Measurements from ENCODE around the gene LAMC3. TPM values are rescaled to one million over a fixed set of nuclear protein-coding genes. Genes with fewer than 3 reads are reported as not detected.
"Not testable (repeated sequence)": the region's sequence is repeated elsewhere in the genome, so short reads cannot be mapped to it uniquely, and the experiment has no call there.

The LAMC3 gene
- total RNA-seq, 1 donor from 2014 or later: 0.05 TPM

DNA sequence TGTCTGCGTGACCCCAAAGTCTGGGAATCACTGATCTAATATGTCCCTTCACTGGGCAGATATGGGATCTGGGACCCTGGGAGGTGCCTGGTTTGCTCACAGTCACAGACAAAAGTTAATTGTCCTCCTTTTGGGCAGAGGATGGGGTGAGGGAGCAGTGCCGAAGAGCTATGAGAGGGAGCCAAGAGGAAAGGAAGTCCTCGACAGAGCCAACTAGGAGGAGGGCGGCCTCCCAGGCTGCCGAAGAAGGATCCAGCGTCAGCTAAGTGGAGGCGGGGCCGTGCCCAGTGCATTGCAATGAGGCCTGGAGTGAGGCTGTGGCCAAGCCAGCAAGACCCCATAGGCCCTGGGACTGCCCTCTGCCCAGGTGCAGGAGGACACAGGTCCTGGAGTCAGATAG, 98.8 kb downstream of the LAMC3 start:
- H3K27me3 Mint-ChIP-seq (ENCODE audit: insufficient read depth): peaks cover 3% of the 10 kb centered on the region
- intact Hi-C loops (cut with micrococcal nuclease): no loop called here

GRCh38 chr9:131111186-131111853, 102.3 kb downstream of the LAMC3 start:
- Mint-ChIP-seq H3K27ac (no peak overlapping the region), H3K9me3 (no peaks in the 10 kb centered on the region), H3K36me3 (ENCODE audit: low read depth) (no peaks in the 10 kb centered on the region), H3K27me3 (ENCODE audit: insufficient read depth) (peaks cover 2% of the 10 kb centered on the region), H3K4me3 (no peak overlapping the region), H3K4me1 (ENCODE audit: low read depth) (no peaks in the 10 kb centered on the region)
- intact Hi-C loops (cut with micrococcal nuclease): no loop called here
- DNase-seq (ENCODE audit: low spot score): no peak

More for the DNA sequence above, 98.8 kb downstream of the LAMC3 start:
- H3K4me1 Mint-ChIP-seq (ENCODE audit: low read depth): no peaks in the 10 kb centered on the region
- no peak overlapping the region for H3K27ac Mint-ChIP-seq
- no peaks in the 10 kb centered on the region for H3K36me3 Mint-ChIP-seq (ENCODE audit: low read depth)
- no peak for DNase-seq (ENCODE audit: low spot score)
- no peaks in the 10 kb centered on the region for H3K9me3 Mint-ChIP-seq
- H3K4me3 Mint-ChIP-seq: no peak overlapping the region

GRCh38 chr9:131111854-131112311, 102.9 kb downstream of the LAMC3 start:
- H3K27me3 Mint-ChIP-seq (ENCODE audit: insufficient read depth): peaks cover under 1% of the 10 kb centered on the region
- no peak for DNase-seq (ENCODE audit: low spot score)
- no peak overlapping the region for H3K27ac Mint-ChIP-seq
- no peaks in the 10 kb centered on the region for H3K36me3 Mint-ChIP-seq (ENCODE audit: low read depth)
- no peak overlapping the region for H3K4me3 Mint-ChIP-seq
- intact Hi-C loops (cut with micrococcal nuclease): no loop called here
- H3K9me3 Mint-ChIP-seq: no peaks in the 10 kb centered on the region
- no peaks in the 10 kb centered on the region for H3K4me1 Mint-ChIP-seq (ENCODE audit: low read depth)

DNA sequence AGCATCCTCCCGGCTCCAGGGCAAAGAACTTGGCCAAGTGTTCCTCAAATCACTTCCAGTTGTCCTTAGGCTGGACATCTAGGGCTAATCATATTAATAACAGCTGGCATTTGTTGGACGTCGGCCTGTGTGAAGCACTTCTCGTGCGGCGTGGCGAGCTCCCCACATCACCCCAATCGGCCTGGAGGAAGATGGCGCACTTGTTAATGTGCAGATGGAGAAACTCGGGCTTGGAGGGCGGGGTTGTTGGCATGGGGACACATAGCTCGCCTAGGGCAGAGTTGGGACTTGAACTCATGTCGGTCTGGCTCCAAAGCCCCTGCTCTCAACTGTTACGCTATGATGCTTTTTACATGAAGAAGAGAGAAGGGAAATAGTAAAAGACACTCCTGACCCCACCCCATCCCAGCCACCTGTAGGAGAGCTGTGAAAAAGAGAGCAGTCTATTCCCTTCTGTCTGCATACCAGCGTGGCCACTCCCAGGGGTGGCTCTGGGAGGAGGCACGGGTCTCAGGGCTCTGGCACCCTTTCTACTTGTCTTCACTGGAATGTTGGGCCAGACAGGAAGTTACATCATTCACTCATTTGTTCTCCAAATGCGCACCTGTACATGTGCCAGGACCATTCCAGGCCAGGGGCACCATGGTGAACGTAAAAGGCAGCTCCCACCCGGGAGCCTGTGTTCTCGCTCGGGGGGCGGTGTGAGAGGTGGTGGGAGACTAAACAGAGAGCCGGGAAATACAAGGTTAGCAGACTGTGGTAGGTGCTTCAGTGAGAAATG, 103.6 kb downstream of the LAMC3 start:
- Mint-ChIP-seq H3K4me3 (no peak overlapping the region), H3K27ac (no peak overlapping the region), H3K4me1 (ENCODE audit: low read depth) (no peaks in the 10 kb centered on the region), H3K36me3 (ENCODE audit: low read depth) (no peaks in the 10 kb centered on the region), H3K9me3 (no peaks in the 10 kb centered on the region), H3K27me3 (ENCODE audit: insufficient read depth) (no peaks in the 10 kb centered on the region)
- DNase-seq (ENCODE audit: low spot score): no peak
- intact Hi-C loops (cut with micrococcal nuclease): no loop called here

- Mint-ChIP-seq H3K27me3 (ENCODE audit: insufficient read depth) (peaks cover 3% of the 10 kb centered on the region), H3K27ac (no peak overlapping the region), H3K9me3 (no peaks in the 10 kb centered on the region), H3K36me3 (ENCODE audit: low read depth) (no peaks in the 10 kb centered on the region), H3K4me1 (ENCODE audit: low read depth) (no peaks in the 10 kb centered on the region), H3K4me3 (no peak overlapping the region)
- no peak for DNase-seq (ENCODE audit: low spot score)
- intact Hi-C loops (cut with micrococcal nuclease): no loop called here
Measured at GRCh38 chr9:131113655-131114054, 104.7 kb downstream of the LAMC3 start.

GRCh38 chr9:131114084-131114535, 105.1 kb downstream of the LAMC3 start:
- Mint-ChIP-seq H3K9me3 (no peaks in the 10 kb centered on the region), H3K4me3 (no peak overlapping the region), H3K27me3 (ENCODE audit: insufficient read depth) (peaks cover 3% of the 10 kb centered on the region), H3K27ac (no peak overlapping the region), H3K36me3 (ENCODE audit: low read depth) (no peaks in the 10 kb centered on the region), H3K4me1 (ENCODE audit: low read depth) (no peaks in the 10 kb centered on the region)
- DNase-seq (ENCODE audit: low spot score): no peak
- intact Hi-C loops (cut with micrococcal nuclease): no loop called here

- H3K27ac Mint-ChIP-seq; DNase-seq (ENCODE audit: low spot score); H3K36me3 Mint-ChIP-seq (ENCODE audit: low read depth); intact Hi-C loops (cut with micrococcal nuclease); H3K4me1 Mint-ChIP-seq (ENCODE audit: low read depth); H3K4me3 Mint-ChIP-seq; H3K9me3 Mint-ChIP-seq; H3K27me3 Mint-ChIP-seq (ENCODE audit: insufficient read depth): not testable (repeated sequence)
Measured at GRCh38 chr9:131115360-131115742, 106.4 kb downstream of the LAMC3 start.

GRCh38 chr9:131116281-131117120, 107.5 kb downstream of the LAMC3 start:
- intact Hi-C loops (cut with micrococcal nuclease): no loop called here

DNA sequence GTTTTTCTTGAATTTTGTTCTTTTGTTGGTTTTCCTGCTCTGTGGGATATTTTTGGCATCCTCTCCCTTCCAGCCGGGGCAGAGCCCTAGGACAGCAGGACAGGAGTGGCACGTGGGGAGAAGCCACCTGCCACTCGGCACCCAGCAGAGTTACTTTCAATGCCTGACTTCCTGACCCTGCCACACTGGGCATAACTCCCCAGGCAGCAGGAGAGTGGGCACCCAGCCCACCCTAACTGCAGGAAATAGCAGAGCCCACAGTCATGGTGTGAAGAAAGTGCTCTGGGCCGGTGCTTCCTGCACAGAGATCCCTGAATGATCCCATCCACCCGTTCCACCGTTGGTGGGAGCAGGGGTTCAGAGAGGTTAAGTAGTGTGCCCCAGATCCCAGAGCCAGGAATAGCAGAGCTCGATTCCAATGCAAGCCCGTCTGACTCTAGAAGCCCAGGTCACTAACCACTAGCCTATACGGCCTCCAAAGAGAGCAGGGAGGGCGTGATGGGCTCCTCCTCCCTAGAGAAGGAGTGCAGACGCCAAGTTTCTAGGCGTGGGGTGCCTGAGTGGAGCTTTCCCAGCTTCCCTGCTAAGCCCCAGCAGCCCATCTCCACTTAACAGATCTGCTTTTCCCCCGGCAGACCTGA, 108.3 kb downstream of the LAMC3 start:
- intact Hi-C loops (cut with micrococcal nuclease): no loop called here
- Mint-ChIP-seq H3K4me3 (no peak overlapping the region), H3K27ac (no peak overlapping the region), H3K27me3 (ENCODE audit: insufficient read depth) (peaks cover 3% of the 10 kb centered on the region), H3K9me3 (no peaks in the 10 kb centered on the region), H3K36me3 (ENCODE audit: low read depth) (no peaks in the 10 kb centered on the region), H3K4me1 (ENCODE audit: low read depth) (no peaks in the 10 kb centered on the region)
- DNase-seq (ENCODE audit: low spot score): no peak

More at GRCh38 chr9:131116281-131117120, 107.5 kb downstream of the LAMC3 start:
- H3K4me1 Mint-ChIP-seq (ENCODE audit: low read depth): no peaks in the 10 kb centered on the region
- no peak for DNase-seq (ENCODE audit: low spot score)
- H3K27me3 Mint-ChIP-seq (ENCODE audit: insufficient read depth): peaks cover 3% of the 10 kb centered on the region
- no peak overlapping the region for H3K27ac Mint-ChIP-seq
- no peaks in the 10 kb centered on the region for H3K9me3 Mint-ChIP-seq
- no peaks in the 10 kb centered on the region for H3K36me3 Mint-ChIP-seq (ENCODE audit: low read depth)
- H3K4me3 Mint-ChIP-seq: no peak overlapping the region

DNA sequence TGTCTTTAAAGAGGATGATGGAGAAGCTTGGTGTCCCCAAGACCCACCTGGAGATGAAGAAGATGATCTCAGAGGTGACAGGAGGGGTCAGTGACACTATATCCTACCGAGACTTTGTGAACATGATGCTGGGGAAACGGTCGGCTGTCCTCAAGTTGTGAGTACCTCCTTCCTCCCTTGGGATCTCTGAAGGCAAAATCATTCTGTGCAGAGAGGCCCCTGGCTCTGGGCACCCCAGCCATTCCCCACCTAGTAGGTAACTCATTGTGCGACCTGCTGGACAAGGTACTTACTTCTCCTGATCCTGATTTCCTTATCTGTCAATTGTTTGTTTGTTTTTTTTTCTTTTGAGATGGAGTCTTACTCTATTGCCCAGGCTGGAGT, 108.8 kb downstream of the LAMC3 start:
- Mint-ChIP-seq H3K9me3 (no peaks in the 10 kb centered on the region), H3K4me3 (no peak overlapping the region), H3K4me1 (ENCODE audit: low read depth) (no peaks in the 10 kb centered on the region), H3K27ac (no peak overlapping the region), H3K27me3 (ENCODE audit: insufficient read depth) (peaks cover 3% of the 10 kb centered on the region), H3K36me3 (ENCODE audit: low read depth) (no peaks in the 10 kb centered on the region)
- intact Hi-C loops (cut with micrococcal nuclease): no loop called here
- no peak for DNase-seq (ENCODE audit: low spot score)

GRCh38 chr9:131119600-131119999, 110.6 kb downstream of the LAMC3 start:
- H3K4me3 Mint-ChIP-seq: no peak overlapping the region
- H3K36me3 Mint-ChIP-seq (ENCODE audit: low read depth): no peaks in the 10 kb centered on the region
- intact Hi-C loops (cut with micrococcal nuclease): no loop called here
- H3K27ac Mint-ChIP-seq: no peak overlapping the region
- peaks cover under 1% of the 10 kb centered on the region for H3K4me1 Mint-ChIP-seq (ENCODE audit: low read depth)
- H3K9me3 Mint-ChIP-seq: no peaks in the 10 kb centered on the region
- peaks cover 3% of the 10 kb centered on the region for H3K27me3 Mint-ChIP-seq (ENCODE audit: insufficient read depth)
- no peak for DNase-seq (ENCODE audit: low spot score)

DNA sequence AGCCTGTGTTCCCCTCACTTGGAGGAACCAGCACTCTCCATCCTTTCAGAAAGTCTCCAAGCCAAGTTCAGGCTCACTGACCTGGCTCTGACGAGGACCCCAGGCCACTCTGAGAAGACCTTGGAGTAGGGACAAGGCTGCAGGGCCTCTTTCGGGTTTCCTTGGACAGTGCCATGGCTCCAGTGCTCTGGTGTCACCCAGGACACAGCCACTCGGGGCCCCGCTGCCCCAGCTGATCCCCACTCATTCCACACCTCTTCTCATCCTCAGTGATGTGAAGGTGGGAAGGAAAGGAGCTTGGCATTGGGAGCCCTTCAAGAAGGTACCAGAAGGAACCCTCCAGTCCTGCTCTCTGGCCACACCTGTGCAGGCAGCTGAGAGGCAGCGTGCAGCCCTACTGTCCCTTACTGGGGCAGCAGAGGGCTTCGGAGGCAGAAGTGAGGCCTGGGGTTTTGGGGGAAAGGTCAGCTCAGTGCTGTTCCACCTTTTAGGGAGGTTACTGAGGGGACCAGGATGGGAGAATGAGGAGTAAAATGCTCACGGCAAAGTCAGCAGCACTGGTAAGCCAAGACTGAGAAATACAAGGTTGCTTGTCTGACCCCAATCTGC, 111.8 kb downstream of the LAMC3 start:
- no peak for DNase-seq (ENCODE audit: low spot score)
- H3K27ac Mint-ChIP-seq: no peak overlapping the region
- H3K4me3 Mint-ChIP-seq: no peak overlapping the region
- no peaks in the 10 kb centered on the region for H3K9me3 Mint-ChIP-seq
- H3K27me3 Mint-ChIP-seq (ENCODE audit: insufficient read depth): peaks cover 3% of the 10 kb centered on the region
- intact Hi-C loops (cut with micrococcal nuclease): loop anchor here (10.0 kb wide), 2 partner anchors 546 to 624 kb away; partner anchors contain the start of genes FUBP3 and RAPGEF1
- peaks cover 8% of the 10 kb centered on the region for H3K4me1 Mint-ChIP-seq (ENCODE audit: low read depth)
- H3K36me3 Mint-ChIP-seq (ENCODE audit: low read depth): no peaks in the 10 kb centered on the region

Data from activated T-helper 1 cell treated with anti-CD3 and anti-CD28 coated beads, Interleukin-12 subunit alpha, Interleukin-12 subunit beta, Interleukin-2, Interleukin-4 antibody, amounts not matched to agents 30 ng/mL and 10 ng/mL and 1 ng/mL, durations not matched to agents 14 hours and 24 hours and 36 hours (primary cell).